GM19395 (cell line): ENCODE data around the gene RPLP2.

Source experiments
- ATAC-seq: cut with Tn5 transposase; IDR thresholded peaks from one replicate; pipeline ENCODE4 v1.9.1; 2021; ENCODE audit warnings: mild to moderate bottlenecking, moderate library complexity; ENCODE audit not compliant: unreplicated experiment

Gene RPLP2

DNA sequence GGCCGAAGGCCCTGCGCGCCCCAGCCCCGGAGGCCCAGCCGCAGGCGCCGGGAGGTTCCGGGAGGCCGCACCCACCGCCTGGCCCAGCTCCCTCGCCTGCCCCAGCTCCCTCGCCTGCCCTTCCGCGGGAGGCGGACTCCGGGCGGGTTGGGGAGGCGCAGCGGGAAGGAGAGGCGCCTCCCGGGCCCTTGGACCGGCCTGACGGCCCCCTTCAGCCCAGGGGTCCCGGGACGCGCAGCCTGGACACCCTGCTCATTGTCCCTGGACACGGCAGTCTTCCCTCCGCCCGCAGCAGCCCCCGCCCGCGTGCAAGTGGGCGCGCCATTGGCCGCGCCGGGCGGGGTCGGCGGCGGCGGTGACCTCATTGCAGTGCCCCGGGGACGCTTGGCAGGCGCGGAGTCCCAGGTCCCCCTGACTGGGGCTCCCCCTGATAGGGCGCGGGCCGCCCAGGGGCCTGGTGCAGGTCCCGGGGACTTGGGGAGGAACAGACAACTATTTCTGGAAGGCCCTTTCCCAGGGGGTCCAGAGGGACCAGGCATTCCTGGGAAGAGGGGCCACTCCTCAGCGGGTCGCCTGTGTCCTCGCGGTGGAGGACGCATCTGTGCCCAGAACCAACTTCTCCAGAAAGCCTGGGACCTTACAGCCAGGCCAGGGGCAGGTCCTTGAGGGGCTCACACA, 23.5 kb downstream of the RPLP2 start:
- ATAC-seq, result peak; percentile 21

- ATAC-seq, result no peak
Observed at GRCh38 chr11:833849-834311, 24.1 kb downstream of the RPLP2 start.

DNA sequence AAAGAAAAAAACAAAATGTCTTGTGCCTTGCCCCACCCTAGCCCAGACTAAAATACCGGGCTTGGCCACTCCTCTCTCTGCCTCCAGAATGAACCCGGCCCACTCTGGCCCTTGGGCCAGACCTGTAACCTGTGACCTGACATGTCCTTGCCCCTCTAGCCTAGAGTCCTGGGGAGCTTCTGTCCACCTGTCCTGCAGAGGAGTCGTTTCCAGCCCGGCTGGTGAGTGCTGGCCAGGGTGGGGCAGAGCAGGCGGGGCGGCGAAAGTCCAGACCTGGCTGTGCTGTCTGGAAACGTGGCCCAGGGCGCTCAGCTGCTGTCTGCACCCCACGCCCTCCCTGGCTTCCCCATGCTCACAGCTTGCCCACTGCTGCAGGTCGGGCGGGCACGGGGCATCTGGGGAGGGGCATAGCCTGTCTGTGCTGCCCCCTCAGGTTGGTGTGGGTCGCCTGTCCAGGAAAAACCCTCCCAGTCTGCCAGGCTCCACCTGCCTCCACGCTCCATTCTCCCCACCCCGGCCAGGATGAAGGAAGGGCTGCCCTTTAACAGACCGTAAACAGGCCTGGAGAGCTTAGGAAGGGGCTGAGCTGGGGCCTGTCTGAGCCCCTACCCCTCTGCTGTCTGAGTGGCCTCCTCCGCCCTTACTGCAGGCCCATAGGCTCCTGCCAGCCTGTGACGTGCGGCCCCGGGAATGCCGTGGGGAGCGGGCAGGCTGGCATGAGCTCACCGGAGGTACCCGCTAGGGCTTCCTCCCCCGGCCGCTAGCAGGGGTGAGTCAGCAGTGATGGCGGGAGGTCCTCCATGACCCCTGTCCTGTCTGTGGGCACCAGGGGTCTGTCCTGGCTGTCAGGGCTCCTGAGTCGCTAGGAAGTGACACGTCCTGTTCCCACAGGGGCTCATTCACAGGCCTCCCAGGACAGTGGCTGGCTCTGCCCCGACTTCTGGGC, 24.9 kb downstream of the RPLP2 start:
- ATAC-seq, result no peak

- ATAC-seq, result no peak
Observed at GRCh38 chr11:836274-836673, 26.5 kb downstream of the RPLP2 start.

DNA sequence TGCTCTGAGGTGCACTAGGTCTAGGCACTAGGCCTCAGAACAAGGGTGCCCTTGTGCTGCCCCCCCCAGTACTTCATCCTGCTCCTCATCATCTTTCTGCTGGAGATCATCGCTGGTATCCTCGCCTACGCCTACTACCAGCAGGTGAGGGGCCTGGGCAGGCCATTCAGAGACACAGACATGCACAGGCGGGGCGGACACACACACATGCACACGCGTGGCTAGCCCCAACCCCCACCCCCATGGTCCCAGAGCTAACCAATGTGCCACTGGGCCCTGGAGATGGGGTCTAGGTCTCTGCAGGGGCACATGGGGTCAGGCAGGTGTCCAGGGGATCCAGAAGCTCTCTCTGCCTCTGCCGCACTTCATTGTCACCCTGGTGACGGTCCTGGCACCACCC, 26.9 kb downstream of the RPLP2 start:
- no peak for ATAC-seq

DNA sequence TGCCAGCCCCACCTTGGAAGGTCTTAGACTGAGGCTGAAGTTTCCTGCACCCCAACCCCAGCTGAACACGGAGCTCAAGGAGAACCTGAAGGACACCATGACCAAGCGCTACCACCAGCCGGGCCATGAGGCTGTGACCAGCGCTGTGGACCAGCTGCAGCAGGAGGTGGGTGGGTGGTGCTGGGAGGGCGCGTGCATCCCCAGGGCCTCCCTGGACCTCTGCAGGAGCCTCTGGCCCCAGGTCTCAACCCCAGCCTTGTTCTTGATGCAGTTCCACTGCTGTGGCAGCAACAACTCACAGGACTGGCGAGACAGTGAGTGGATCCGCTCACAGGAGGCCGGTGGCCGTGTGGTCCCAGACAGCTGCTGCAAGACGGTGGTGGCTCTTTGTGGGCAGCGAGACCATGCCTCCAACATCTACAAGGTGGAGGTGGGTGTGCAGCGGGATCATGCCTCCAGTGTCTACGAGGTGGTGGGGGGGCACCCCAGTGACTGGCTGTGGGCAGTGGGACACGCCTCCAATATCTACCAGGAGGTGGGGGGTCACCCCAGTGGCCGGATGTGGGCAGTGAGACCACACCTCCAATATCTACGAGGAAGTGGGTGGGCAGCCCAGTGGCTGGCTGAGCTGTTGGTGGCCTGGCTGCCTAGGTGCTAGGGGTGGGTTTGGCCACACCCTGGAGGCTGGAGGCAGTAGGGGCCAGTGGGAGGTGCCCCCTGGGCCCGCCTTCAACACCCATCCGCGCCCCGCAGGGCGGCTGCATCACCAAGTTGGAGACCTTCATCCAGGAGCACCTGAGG, 27.6 kb downstream of the RPLP2 start:
- ATAC-seq, result no peak

DNA sequence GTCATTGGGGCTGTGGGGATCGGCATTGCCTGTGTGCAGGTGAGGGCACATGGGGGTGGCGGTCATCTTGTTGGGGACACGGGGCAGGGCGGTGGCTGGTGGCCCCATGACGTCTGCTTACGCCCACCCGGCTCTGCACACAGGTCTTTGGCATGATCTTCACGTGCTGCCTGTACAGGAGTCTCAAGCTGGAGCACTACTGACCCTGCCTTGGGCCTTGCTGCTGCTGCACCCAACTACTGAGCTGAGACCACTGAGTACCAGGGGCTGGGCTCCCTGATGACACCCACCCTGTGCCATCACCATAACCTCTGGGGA, 28.2 kb downstream of the RPLP2 start:
- ATAC-seq, result no peak

DNA sequence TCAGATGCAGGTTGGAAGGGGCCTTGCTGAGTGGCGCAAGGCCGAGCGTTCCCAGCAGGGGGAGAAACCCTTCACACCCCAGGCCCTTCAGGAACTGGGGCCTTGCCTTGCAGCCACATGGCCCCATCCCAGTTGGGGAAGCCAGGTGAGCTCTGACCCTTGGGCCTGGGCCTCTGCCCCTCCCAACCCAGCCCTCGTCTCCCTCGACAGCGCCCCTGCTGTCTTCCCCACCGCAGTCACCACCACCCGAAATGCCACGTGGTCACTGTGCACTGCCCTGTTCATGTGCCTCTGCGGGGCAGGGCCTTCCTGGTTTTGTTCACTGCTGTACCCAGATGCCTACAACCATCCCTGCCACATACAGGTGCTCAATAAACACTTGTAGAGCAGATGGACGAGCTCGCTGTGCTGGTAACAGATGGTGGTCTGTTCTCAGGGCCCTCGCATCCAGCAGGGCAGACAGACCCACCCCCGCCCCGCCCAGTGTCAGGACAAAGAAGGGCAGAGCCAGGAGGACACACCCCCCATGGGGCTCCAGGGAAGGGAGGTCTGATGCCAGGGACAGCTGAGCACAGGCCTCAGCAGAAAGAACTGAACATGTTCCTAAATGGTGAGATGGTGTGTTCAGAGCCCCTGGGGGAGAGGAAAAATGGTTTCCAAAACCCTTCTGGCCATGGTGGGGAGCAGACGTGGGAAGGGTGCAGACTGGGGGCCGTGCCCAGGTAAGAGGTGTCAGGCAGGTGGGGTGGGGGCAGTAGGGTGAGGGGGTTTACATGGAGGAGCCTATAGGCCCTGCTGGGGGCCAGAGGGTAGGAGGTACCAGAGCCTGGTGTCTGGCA, 28.9 kb downstream of the RPLP2 start:
- no peak for ATAC-seq

- no peak for ATAC-seq
Observed at GRCh38 chr11:839280-839623, 29.5 kb downstream of the RPLP2 start.

DNA sequence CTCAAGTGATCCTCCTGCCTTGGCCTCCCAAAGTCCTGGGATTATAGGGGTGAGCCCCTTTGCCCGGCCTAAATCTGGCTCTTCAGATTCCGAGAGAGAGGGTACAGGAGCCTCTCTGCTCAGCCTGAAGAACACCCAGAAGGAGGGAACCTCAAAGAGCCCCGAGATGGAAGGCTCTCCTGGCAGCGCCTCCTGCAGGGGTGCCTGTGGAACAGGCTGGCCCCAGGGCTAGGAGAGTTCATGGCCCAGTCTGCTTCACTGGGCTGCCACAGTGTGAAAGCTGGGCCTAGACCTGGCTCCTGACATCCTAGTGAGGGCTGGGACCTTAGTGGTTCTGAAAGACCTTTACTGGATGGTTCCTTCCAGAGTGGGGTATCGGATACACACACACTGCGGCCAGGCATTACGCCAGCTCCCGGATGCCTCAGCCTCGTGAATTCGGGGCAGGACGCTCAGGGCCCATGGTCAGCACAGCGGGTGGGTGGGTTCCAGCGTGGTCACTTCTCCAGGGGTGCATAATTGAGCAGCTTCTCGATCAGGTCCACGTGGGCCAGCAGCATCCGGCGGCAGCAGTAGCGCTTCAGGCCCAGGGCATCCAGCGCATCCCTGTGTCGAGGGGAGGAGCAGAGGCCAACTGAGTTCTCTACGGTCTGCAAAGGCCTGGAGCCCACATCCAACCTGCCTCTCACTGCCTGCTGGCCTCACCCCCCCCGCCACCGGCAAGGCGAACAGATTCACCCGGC, 30.3 kb downstream of the RPLP2 start:
- no peak for ATAC-seq

DNA sequence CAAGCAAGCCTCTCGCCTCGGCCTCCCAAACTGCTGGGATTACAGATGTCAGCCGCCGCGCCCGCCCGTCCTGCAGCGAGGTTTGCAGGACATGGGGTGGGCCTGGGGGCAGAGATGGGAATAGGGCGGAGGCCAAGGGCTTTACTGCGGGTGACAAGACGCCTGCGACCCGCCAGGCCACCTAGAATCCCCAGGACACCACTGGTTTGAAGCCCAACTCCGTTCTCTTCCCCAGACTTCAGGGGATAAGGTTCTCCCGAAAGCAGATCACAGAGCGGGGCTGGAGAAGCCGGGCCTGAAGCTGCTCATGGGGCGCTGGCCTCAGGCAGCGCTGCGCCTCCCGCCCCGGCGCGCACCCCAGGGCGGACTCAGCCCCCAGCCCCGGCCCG, 32.2 kb downstream of the RPLP2 start:
- peak; percentile 13 for ATAC-seq

- ATAC-seq, result peak; percentile 73
Observed at GRCh38 chr11:842370-843002, 32.7 kb downstream of the RPLP2 start, which contains the start of the genes POLR2L and TSPAN4. POLR2L (minus strand) TSS chr11:842529; CDS start chr11:842508, 21 bp downstream. TSPAN4 (plus strand) TSS chr11:842852; CDS start chr11:850305, 7,453 bp downstream.

DNA sequence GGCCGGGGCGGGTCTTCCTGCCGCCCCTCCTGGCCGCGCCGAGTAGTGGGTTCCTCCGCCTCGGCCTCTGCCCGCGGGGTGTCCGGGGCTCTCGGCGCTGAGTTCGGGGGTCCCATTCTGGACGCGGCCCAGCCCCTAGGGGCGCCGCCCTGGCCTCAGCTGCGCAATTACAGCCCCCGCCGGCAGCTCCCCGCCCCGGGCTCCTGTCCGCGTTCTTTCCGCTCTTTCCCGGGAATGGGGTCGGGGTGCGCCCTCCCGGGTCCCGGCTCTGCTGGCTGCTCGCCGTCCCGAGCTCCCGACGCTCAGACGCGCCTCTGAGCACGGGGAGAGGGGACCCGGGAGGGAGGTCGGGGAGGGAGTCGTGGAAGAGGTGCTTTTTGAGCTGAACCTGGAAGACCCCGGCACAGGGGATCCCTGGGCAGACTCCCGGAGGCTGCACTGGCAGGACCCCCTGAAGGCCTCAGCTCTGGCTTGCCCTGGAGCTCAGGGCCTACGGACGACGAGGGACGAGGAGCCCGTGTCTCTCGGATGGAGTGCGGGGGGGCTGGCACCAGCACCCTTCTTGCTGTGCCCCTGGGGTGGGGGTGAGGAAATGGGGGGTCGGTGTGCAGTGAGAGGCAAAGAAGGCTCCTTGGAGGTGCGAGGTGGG, 33.4 kb downstream of the RPLP2 start:
- peak; percentile 4 for ATAC-seq

DNA sequence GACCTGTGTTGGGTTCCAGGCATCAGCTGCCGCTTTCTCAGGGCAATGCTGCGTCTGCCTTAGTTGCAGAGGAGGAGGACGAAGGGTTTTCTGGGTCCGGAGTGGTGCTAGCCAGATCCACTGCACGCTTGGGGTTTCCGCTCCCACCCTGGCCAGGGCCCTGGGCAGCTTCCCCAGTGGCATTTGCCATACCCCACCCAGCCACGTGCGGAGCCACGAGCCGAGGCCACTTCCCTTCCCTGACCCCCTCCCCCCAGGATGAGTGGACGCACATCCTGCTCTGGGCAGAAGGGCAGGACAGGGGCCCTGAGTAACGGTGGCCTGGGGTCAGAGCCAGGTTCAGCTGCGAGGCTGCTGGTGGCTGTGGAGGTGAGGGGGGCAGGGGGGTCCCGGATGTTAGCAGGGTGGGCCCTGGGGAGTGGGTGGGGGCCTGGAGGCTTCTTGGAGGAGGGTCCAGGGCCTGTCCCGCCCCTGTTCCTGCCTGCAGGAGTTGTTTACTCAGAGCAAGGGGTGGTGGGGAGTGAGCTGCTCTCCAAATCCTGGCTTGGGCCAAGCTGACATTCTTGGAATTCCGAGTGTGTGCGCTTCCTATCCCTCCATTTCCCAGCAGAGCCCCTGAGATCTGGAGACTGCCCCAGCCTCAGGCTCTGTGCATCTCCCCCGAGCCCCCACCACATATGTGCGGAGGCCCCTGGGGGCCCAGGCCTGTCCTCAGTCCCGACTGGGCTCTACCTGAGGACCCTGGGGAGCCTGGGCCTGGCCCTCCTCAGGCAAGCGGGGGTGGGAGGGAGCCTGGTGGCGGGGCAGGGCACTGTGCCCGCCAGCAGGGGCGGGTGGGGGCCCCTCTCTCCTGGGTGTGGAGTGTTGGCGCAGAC, 34.3 kb downstream of the RPLP2 start:
- ATAC-seq, result no peak

DNA sequence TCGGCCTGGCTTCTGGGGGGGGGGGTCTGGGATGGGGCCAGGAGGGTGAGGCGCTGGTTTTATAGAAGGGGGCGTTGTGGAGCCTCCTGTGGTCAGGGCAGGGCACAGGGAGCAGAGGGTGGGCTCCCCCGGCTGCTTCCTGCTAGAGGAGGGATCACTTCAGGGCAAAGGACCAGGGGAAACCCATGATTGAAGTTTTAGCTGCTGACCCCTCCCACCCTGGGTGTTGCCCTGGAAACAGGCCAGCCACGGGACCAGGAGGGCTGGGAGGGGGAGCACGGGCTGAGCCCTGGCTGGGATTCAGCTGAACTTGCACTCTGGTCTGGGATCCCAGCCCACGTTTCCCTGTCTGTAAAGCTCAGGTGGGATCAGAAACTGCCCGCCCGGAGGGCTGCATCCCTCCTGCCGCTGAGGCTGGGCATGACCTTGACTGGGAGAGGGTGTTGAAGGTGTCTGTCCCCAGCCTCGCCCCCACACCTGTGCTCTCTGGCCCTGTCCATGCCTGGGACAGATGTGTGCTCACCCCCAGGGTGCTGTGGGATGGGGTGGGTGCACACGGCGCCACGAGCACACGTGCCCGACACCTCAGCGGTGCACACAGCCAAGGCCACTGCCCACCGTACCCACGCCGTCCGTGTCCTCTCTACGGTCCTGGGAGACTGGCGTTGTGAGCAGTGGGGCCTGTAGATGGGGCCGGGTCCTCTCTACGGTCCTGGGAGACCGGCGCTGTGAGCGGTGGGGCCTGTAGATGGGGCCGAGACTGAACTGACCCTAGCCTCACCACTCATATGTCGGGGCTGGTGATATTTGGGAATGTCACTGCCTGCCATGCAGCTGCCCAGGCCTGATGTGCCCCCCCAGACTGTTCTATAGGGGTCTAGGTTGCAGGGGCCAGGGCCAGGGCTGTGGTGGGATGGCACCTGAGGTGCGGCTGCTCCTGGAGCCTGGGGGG, 35.2 kb downstream of the RPLP2 start:
- no peak for ATAC-seq

DNA sequence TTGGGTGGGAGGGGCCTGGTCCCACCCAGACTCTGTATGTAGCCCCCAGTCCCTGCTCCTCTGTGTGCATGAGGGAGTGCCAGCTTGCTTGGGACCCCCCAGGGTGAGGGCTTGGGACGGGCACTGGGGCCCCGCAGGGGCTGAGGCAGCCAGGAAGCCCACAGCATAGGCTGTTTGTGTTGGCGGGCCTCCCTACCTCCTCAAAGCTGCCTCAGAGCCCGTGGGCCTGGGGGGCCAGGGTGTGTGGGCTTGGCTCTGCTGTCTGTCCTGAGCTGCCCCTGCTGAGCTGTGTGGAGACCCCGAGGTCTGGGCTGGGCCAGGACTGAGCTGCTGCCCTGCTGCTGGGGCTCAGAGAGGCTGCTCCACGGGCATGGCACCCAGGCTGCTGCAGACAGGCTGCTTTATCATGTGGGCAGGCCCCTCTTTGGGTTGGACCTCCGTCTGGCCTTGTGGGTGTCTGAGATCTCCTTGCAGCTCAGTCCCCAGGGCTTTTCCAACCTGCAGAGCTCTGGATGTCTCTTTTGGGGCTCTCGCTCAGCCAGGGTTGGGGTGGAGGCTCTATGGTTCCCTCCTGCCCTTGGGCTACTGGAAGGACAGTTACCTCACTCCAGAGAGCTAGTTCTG, 36.2 kb downstream of the RPLP2 start:
- no peak for ATAC-seq
